Naive thymus-derived CD4-positive, alpha-beta T cell (primary cell): ENCODE results near the gene PSMD8. TPM values are rescaled to one million over a fixed set of nuclear protein-coding genes. Genes with fewer than 3 reads are reported as not detected.

Experiments used
- ATAC-seq: fragments of 150-1000 bp; cut with Tn5 transposase; 2 replicates; pipeline ENCODE4 v1.10.0; 2021; ENCODE audit warnings: mild to moderate bottlenecking, moderate library complexity
- CTCF ChIA-PET: fragments of 350-600 bp; sonication (Branson Sonifier 250); formaldehyde crosslinking; loops from one replicate; lab custom pipeline; 2021; ENCODE audit warnings: antibody characterized with exemption; lab: Charles Lee
- POLR2A ChIA-PET: fragments of 350-600 bp; sonication (Branson Sonifier 250); formaldehyde crosslinking; loops from one replicate; lab custom pipeline; 2021; ENCODE audit warnings: antibody characterized with exemption, inconsistent platforms; lab: Charles Lee
- DNase-seq, 9 donors: peaks; one replicate each; pipeline versions ENCODE4 v3.0.0 to v3.0.0-alpha.2; 2020 to 2022; ENCODE audit warnings: mixed read lengths in 1 of 9
- H3K27ac ChIP-seq: one replicate; pipeline ENCODE4 v1.7.0; 2013; ENCODE audit warnings: mild to moderate bottlenecking, low read depth, low read length, moderate library complexity
- H3K27me3 ChIP-seq, 2 donors: one replicate each; pipeline ENCODE4 v1.7.0; 2013; ENCODE audit warnings: low read length in 2 of 2, mild to moderate bottlenecking in 2 of 2, moderate library complexity in 2 of 2; ENCODE audit not compliant: control insufficient read depth in 2 of 2, insufficient read depth in 2 of 2
- H3K36me3 ChIP-seq, 3 experiments: 1 replicate in 2 of 3; 2 replicates in 1 of 3; pipeline ENCODE4 v1.7.0; 2013; ENCODE audit warnings: low read length in 3 of 3, mild to moderate bottlenecking in 3 of 3, moderate library complexity in 1 of 3; ENCODE audit not compliant: insufficient read depth in 3 of 3, control insufficient read depth in 2 of 3
- H3K4me1 ChIP-seq, 2 donors: one replicate each; pipeline ENCODE4 v1.7.0; 2013; ENCODE audit warnings: low read length in 2 of 2, mild to moderate bottlenecking in 2 of 2, moderate library complexity in 1 of 2; ENCODE audit not compliant: control insufficient read depth in 2 of 2, insufficient read depth in 2 of 2
- H3K4me3 ChIP-seq: 2 replicates; pipeline ENCODE4 v1.7.0; 2013; ENCODE audit warnings: mild to moderate bottlenecking, low read length
- H3K9me3 ChIP-seq, 3 experiments: 1 replicate in 2 of 3; 2 replicates in 1 of 3; pipeline ENCODE4 v1.7.0; 2013; ENCODE audit warnings: low read length in 3 of 3; ENCODE audit not compliant: control insufficient read depth in 2 of 3
- H3K27ac Mint-ChIP-seq, 9 donors: one replicate each; pipeline ENCODE4 v1.8.0; 2020 to 2022; ENCODE audit warnings: mixed read lengths in 9 of 9, mild to moderate bottlenecking in 8 of 9, moderate library complexity in 5 of 9, inconsistent platforms in 2 of 9
- H3K27me3 Mint-ChIP-seq, 5 donors: one replicate each; pipeline ENCODE4 v1.8.0; 2021 to 2022; ENCODE audit warnings: mixed read lengths in 5 of 5, mild to moderate bottlenecking in 1 of 5
- H3K36me3 Mint-ChIP-seq, 5 donors: one replicate each; pipeline ENCODE4 v1.8.0; 2020 to 2022; ENCODE audit warnings: mixed read lengths in 5 of 5, mild to moderate bottlenecking in 3 of 5, inconsistent platforms in 1 of 5
- H3K4me1 Mint-ChIP-seq, 7 donors: one replicate each; pipeline ENCODE4 v1.8.0; 2020 to 2022; ENCODE audit warnings: mixed read lengths in 7 of 7, mild to moderate bottlenecking in 3 of 7, inconsistent platforms in 1 of 7
- H3K4me3 Mint-ChIP-seq, 10 donors: one replicate each; pipeline ENCODE4 v1.8.0; 2020 to 2022; ENCODE audit warnings: mild to moderate bottlenecking in 10 of 10, mixed read lengths in 10 of 10, moderate library complexity in 6 of 10, inconsistent platforms in 2 of 10
- H3K9me3 Mint-ChIP-seq, 11 donors: one replicate each; pipeline ENCODE4 v1.8.0; 2020 to 2022; ENCODE audit warnings: mixed read lengths in 11 of 11, mild to moderate bottlenecking in 4 of 11, inconsistent platforms in 1 of 11, moderate library complexity in 1 of 11
- intact Hi-C, 2 donors: fragments of 100-400 bp; cut with micrococcal nuclease; formaldehyde crosslinking; loops; one replicate each; pipeline ENCODE4 v1.15.1; 2023
- polyA plus RNA-seq, 2 donors: library from polyadenylated mRNA; unstranded; fragments of 300-500 nt; fragmentation: Illumina TruSeq; gene quantifications; one replicate each; pipeline ENCODE4 v1.2.3, GENCODE V29; 2021
- total RNA-seq, 6 experiments: library from RNA in 5 of 6; stranded (reverse) in 5 of 6; gene quantifications; 1 replicate in 5 of 6; 2 replicates in 1 of 6; pipeline ENCODE4 v1.2.3 and lab custom pipeline; 2021 to 2026

PSMD8 gene
- total and polyA plus RNA-seq, 7 experiments from 2014 or later = 68.4 to 181 (median 77.5) TPM

- peak overlapping the region in 1 of 10 donors; percentile 53 for H3K4me3 Mint-ChIP-seq
- Histone ChIP-seq H3K27me3 (no peaks in the 10 kb centered on the region), H3K27ac (no peak overlapping the region), H3K9me3 (no peaks in the 10 kb centered on the region), H3K4me3 (no peak overlapping the region), H3K4me1 (peaks cover 8 to 21% of the 10 kb centered on the region in 2 donors), H3K36me3 (peaks cover 0 to 3% (median 0%) of the 10 kb centered on the region in 3 experiments)
- intact Hi-C loops = loop anchor here in 1 of 2 donors (10.0 kb wide), 1 partner anchor 946 kb away; the partner anchor contains the start of gene SAMD4B
- DNase-seq (no peak), ATAC-seq (no peak)
- H3K4me1 Mint-ChIP-seq = peaks cover 2 to 32% (median 27%) of the 10 kb centered on the region in 7 donors
- POLR2A ChIA-PET = interaction anchor here (1.3 kb wide), 1 partner anchor 23 kb away, joined by 3 read pairs; no protein-coding TSS in a partner anchor
- CTCF ChIA-PET = no interaction called here
- no peaks in the 10 kb centered on the region for H3K9me3 Mint-ChIP-seq
- H3K36me3 Mint-ChIP-seq = peaks cover 0 to 4% (median 0%) of the 10 kb centered on the region in 5 donors
- peak overlapping the region in 1 of 9 donors; percentile 35 for H3K27ac Mint-ChIP-seq
- peaks cover 0 to 20% (median 3%) of the 10 kb centered on the region in 5 donors for H3K27me3 Mint-ChIP-seq
Observed at GRCh38 chr19:38399081-38399480, 24.7 kb downstream of the PSMD8 start.

DNA sequence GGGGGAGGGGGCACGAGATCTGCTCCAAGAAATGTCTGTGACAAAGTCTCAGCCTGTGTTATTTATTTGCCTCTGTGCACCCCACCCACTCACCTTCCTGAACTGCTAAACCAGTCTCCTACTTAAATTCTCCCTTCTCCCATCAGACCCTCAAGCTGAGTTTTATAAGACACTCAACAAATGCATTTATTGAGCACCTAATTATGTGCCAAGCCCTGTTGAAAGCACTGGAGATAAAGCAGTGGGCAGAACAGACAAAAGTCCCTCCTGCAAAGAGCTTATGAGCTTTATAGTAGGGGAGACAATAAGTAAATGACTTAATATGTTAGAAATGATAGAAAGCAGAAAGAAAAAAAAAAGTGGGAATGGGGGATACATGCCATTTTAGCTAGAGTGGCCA is 25.2 kb downstream of the PSMD8 start:
- peaks cover 0 to 3% (median 0%) of the 10 kb centered on the region in 3 experiments for H3K36me3 ChIP-seq
- no peak overlapping the region for H3K27ac ChIP-seq
- Mint-ChIP-seq H3K4me1 (peaks cover 0 to 34% (median 27%) of the 10 kb centered on the region in 7 donors), H3K27ac (peak overlapping the region in 1 of 9 donors; percentile 35), H3K36me3 (peaks cover 0 to 3% (median 0%) of the 10 kb centered on the region in 5 donors), H3K9me3 (no peaks in the 10 kb centered on the region), H3K4me3 (no peak overlapping the region), H3K27me3 (peaks cover 0 to 19% (median 3%) of the 10 kb centered on the region in 5 donors)
- ChIA-PET POLR2A (interaction anchor here (0.7 to 1.5 kb wide), 4 partner anchors 12 to 536 kb away, joined by 3 to 4 read pairs (median 3); partner anchors contain the start of gene GGN), CTCF (interaction anchor here (0.6 to 0.7 kb wide), 2 partner anchors 116 to 118 kb away, joined by 3 to 6 read pairs; no protein-coding TSS in a partner anchor)
- intact Hi-C loops = loop anchor here in 1 of 2 donors (10.0 kb wide), 1 partner anchor 945 kb away; the partner anchor contains the start of gene SAMD4B
- ATAC-seq (no peak), DNase-seq (no peak)
- no peaks in the 10 kb centered on the region for H3K9me3 ChIP-seq
- H3K27me3 ChIP-seq = no peaks in the 10 kb centered on the region
- H3K4me3 ChIP-seq = no peak overlapping the region
- H3K4me1 ChIP-seq = peaks cover 12 to 20% of the 10 kb centered on the region in 2 donors

GRCh38 chr19:38400361-38400760 is 26.0 kb downstream of the PSMD8 start:
- Mint-ChIP-seq H3K9me3 (no peaks in the 10 kb centered on the region), H3K27me3 (peaks cover 0 to 15% (median 3%) of the 10 kb centered on the region in 5 donors), H3K4me1 (peaks cover 7 to 32% (median 25%) of the 10 kb centered on the region in 7 donors), H3K4me3 (peak overlapping the region in 1 of 10 donors; percentile 65), H3K36me3 (peaks cover 0 to 6% (median 2%) of the 10 kb centered on the region in 5 donors), H3K27ac (peak overlapping the region in 2 of 9 donors; percentile 38 to 43)
- intact Hi-C loops = loop anchor here in 1 of 2 donors (5.0 kb wide), 1 partner anchor 1012 kb away; the partner anchor contains the start of gene PLEKHG2
- no peak overlapping the region for H3K4me3 ChIP-seq
- H3K36me3 ChIP-seq = peaks cover 0 to 11% (median 0%) of the 10 kb centered on the region in 3 experiments
- H3K9me3 ChIP-seq = no peaks in the 10 kb centered on the region
- DNase-seq = no peak
- ChIA-PET CTCF (interaction anchor here (0.6 to 0.7 kb wide), 3 partner anchors 56 to 117 kb away, joined by 3 to 6 read pairs (median 3); no protein-coding TSS in a partner anchor), POLR2A (interaction anchor here (0.7 to 1.5 kb wide), 4 partner anchors 13 to 536 kb away, joined by 3 to 4 read pairs (median 3); partner anchors contain the start of gene GGN)
- peaks cover 8 to 12% of the 10 kb centered on the region in 2 donors for H3K4me1 ChIP-seq
- no peak for ATAC-seq
- no peak overlapping the region for H3K27ac ChIP-seq
- no peaks in the 10 kb centered on the region for H3K27me3 ChIP-seq

DNA sequence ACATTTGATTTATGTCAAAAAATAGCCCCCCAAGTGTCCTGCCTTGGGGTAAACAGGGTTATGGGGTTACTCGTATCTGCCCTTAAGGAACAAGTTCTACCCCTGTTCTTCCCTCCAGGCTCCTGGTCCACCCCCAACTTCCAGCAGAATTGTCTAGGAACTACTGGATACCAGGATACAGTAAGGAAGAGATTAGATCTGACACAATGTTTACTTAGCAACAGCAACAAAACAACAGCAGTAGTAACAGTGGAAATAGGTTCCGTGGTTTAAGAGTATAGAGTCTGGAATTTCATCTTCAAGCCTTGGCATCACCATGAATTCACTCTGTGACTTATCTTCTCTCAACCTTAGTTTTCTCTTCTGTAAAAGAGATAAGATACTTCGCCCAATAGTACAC is 26.8 kb downstream of the PSMD8 start:
- ChIA-PET POLR2A (interaction anchor here (0.8 to 4.0 kb wide), 4 partner anchors 14 to 26 kb away, joined by 3 to 40 read pairs (median 16); partner anchors contain the start of genes GGN, PSMD8 and SPRED3), CTCF (no interaction called here)
- DNase-seq (no peak), ATAC-seq (no peak)
- H3K27me3 ChIP-seq = no peaks in the 10 kb centered on the region
- Mint-ChIP-seq H3K27ac (peak overlapping the region in 2 of 9 donors; percentile 63 to 85), H3K9me3 (no peaks in the 10 kb centered on the region), H3K36me3 (peaks cover 0 to 8% (median 3%) of the 10 kb centered on the region in 5 donors), H3K4me1 (peaks cover 7 to 32% (median 27%) of the 10 kb centered on the region in 7 donors), H3K27me3 (peaks cover 0 to 15% (median 3%) of the 10 kb centered on the region in 5 donors), H3K4me3 (no peak overlapping the region)
- peaks cover 0 to 14% (median 0%) of the 10 kb centered on the region in 3 experiments for H3K36me3 ChIP-seq
- no peak overlapping the region for H3K4me3 ChIP-seq
- no peak overlapping the region for H3K27ac ChIP-seq
- intact Hi-C loops = loop anchor here in 1 of 2 donors (5.0 kb wide), 1 partner anchor 1011 kb away; the partner anchor contains the start of gene PLEKHG2
- no peaks in the 10 kb centered on the region for H3K9me3 ChIP-seq
- H3K4me1 ChIP-seq = peaks cover 8 to 10% of the 10 kb centered on the region in 2 donors

GRCh38 chr19:38402623-38402966 is 28.2 kb downstream of the PSMD8 start:
- H3K4me3 Mint-ChIP-seq = peak overlapping the region; percentile 79 to 98 (median 90)

More at GRCh38 chr19:38402623-38402966, 28.2 kb downstream of the PSMD8 start:
- ChIA-PET POLR2A (interaction anchor here (0.7 to 4.0 kb wide), 19 partner anchors 8 to 531 kb away, joined by 3 to 40 read pairs (median 5); partner anchors contain the start of genes ACTN4, CATSPERG, EIF3K and GGN), CTCF (interaction anchor here (0.6 to 2.3 kb wide), 27 partner anchors 9 to 550 kb away, joined by 3 to 18 read pairs (median 3); partner anchors contain the start of genes CATSPERG, EIF3K, GGN and KCNK6)
- DNase-seq = no peak
- Mint-ChIP-seq H3K9me3 (no peaks in the 10 kb centered on the region), H3K27ac (peak overlapping the region; percentile 79 to 97 (median 95)), H3K36me3 (peaks cover 0 to 10% (median 3%) of the 10 kb centered on the region in 5 donors), H3K27me3 (peaks cover 0 to 10% (median 0%) of the 10 kb centered on the region in 5 donors), H3K4me1 (peaks cover 7 to 21% (median 19%) of the 10 kb centered on the region in 7 donors)
- Histone ChIP-seq H3K27ac (peak overlapping the region; percentile 77), H3K9me3 (no peaks in the 10 kb centered on the region), H3K4me1 (peaks cover 5 to 8% of the 10 kb centered on the region in 2 donors), H3K36me3 (peaks cover 0 to 25% (median 0%) of the 10 kb centered on the region in 3 experiments), H3K4me3 (peak overlapping the region; percentile 40), H3K27me3 (no peaks in the 10 kb centered on the region)
- intact Hi-C loops = loop anchor here (1.0 to 5.0 kb wide), 13 partner anchors 14 to 1010 kb away; partner anchors contain the start of genes ECH1 (in 1 of the 2), EIF3K (in 1 of the 2), GGN (in 1 of the 2) and PLEKHG2 (in 1 of the 2)
- ATAC-seq = no peak
